Gastrocnemius medialis (tissue), 4 donors: ENCODE measurements around the gene GSG1L. TPM values are rescaled to one million over a fixed set of nuclear protein-coding genes. Genes with fewer than 3 reads are reported as not detected.

ENCODE experiments used
- ATAC-seq, 2 donors: fragments of 150-250 bp; one replicate each; pipeline ENCODE4 v1.9.1; 2016
- DNase-seq, 2 donors: peaks; one replicate each; pipeline ENCODE4 v3.0.0-alpha.2; 2019
- H3K27ac ChIP-seq, 4 donors: fragments of 200-600 bp; sonication (generic); 1 replicate in 1 of 4; 2 replicates in 3 of 4; pipeline ENCODE4 v1.5.1; 2016 to 2018; ENCODE audit warnings: mild to moderate bottlenecking in 2 of 4, moderate library complexity in 1 of 4
- H3K27me3 ChIP-seq, 3 donors: fragments of 200-600 bp; sonication (generic) in 2 of 3; 1 replicate in 1 of 3; 2 replicates in 2 of 3; pipeline versions ENCODE4 v1.5.1 to v1.6.0; 2016 to 2019; ENCODE audit warnings: mild to moderate bottlenecking in 1 of 3, moderate library complexity in 1 of 3
- H3K36me3 ChIP-seq, 2 donors: fragments of 200-600 bp; sonication (generic) in 1 of 2; one replicate each; pipeline ENCODE4 v1.5.1; 2017 to 2018
- H3K4me1 ChIP-seq, 2 donors: fragments of 200-600 bp; sonication (generic) in 1 of 2; one replicate each; pipeline ENCODE4 v1.5.1; 2016 to 2017; ENCODE audit warnings: mild to moderate bottlenecking in 2 of 2
- H3K4me3 ChIP-seq, 4 donors: fragments of 200-600 bp; sonication (generic) in 3 of 4; 1 replicate in 1 of 4; 2 replicates in 3 of 4; pipeline ENCODE4 v1.5.1; 2016 to 2019; ENCODE audit warnings: mild to moderate bottlenecking in 2 of 4
- H3K9me3 ChIP-seq, 3 donors: fragments of 200-600 bp; sonication (generic) in 2 of 3; 1 replicate in 1 of 3; 2 replicates in 2 of 3; pipeline ENCODE4 v1.5.1; 2016 to 2019
- CTCF ChIP-seq, 5 experiments: fragments of 450-650 bp in 3 of 5; fragments of 200-600 bp in 2 of 5; sonication (generic) in 2 of 5; IDR thresholded peaks in 4 of 5; conservative IDR thresholded peaks in 1 of 5; 1 replicate in 4 of 5; 2 replicates in 1 of 5; pipeline ENCODE4 v1.5.1; 2016 to 2019; ENCODE audit warnings: antibody characterized with exemption in 5 of 5, mild to moderate bottlenecking in 3 of 5, moderate library complexity in 3 of 5
- POLR2A ChIP-seq, 2 donors: fragments of 450-650 bp; IDR thresholded peaks; one replicate each; pipeline ENCODE4 v1.6.1; 2017; ENCODE audit warnings: antibody characterized with exemption in 2 of 2, mild to moderate bottlenecking in 2 of 2, moderate library complexity in 2 of 2
- in situ Hi-C, 4 donors: fragments of 200-750 bp; cut with MboI; loops; one replicate each; pipeline versions ENCODE4 v1.15.0 to v1.8.0; 2017; ENCODE audit warnings: low sequenced_read_pairs in 4 of 4
- intact Hi-C: fragments of 100-400 bp; cut with DNase I; formaldehyde crosslinking; loops from one replicate; pipeline ENCODE4 v1.15.1; 2023; ENCODE audit warnings: low total_unique reads
- total RNA-seq, 4 donors: library from RNA; depleted of rRNA; stranded (reverse); fragments of >200 nt; gene quantifications; one replicate each; pipeline versions ENCODE4 v1.1.0 to v1.2.3, GENCODE V29; 2016

GSG1L gene
- total RNA-seq, 4 donors from 2014 or later, result not detected

- no peaks in the 10 kb centered on the region for H3K9me3 ChIP-seq
- no peak overlapping the region for H3K27ac ChIP-seq
- intact Hi-C loops, result no loop called here
- DNase-seq (no peak), ATAC-seq (no peak)
- no peaks in the 10 kb centered on the region for H3K4me1 ChIP-seq
- H3K27me3 ChIP-seq, result no peaks in the 10 kb centered on the region
- H3K36me3 ChIP-seq, result peaks cover 0 to 6% of the 10 kb centered on the region in 2 donors
- no peak overlapping the region for H3K4me3 ChIP-seq
- in situ Hi-C loops, result no loop called here
- TF ChIP-seq CTCF (IDR thresholded peaks at IDR 0.05 in 4 of 5, conservative IDR thresholded peaks at IDR 0.05 in 1 of 5) (no peak), POLR2A (IDR thresholded peaks at IDR 0.05) (no peak)
These were observed 297.1 kb downstream of the GSG1L start for GRCh38 chr16:27766236-27766925.

DNA sequence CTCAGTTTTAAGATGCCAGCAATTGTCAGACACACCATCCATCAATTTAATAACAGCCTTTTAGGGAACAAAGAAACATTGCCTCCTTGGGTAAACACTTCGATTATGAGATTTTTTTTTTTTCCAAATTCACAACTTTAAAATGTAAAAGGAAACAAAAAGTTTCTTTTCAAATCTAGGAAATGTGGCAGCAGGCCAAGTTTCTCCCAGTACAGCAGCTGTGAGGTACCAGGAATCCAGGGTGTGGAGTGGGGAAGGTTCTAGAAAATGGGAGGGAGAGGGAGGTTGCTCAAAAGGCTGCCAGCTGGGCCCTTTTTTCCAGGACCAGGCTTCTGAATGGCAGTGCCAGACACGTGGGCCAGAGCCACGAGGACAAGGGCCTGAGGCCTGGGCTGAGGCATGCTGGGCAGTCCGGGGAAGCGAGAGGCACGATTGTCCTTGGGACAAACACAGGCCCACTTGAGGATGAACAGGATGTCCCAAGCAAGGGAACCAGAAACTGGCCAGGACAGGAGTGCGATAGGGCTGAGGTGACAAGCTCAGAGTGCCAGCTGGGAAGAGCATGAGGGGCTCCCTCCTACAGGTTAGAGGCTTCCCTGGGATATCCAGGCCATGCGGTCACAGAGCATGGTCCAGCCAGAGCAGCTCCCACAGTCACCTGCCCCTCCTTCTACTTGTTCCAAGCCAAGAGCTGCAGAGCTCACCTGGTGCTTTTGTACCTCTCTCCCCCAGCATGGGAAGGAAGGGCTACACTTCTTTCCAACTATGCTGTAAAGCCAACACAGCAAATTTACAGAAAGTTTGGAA, 298.4 kb downstream of the GSG1L start:
- H3K36me3 ChIP-seq, result peaks cover 0 to 6% of the 10 kb centered on the region in 2 donors
- no peak for TF ChIP-seq CTCF (IDR thresholded peaks at IDR 0.05 in 4 of 5, conservative IDR thresholded peaks at IDR 0.05 in 1 of 5)
- ATAC-seq, result no peak
- no peaks in the 10 kb centered on the region for H3K27me3 ChIP-seq
- H3K9me3 ChIP-seq, result no peaks in the 10 kb centered on the region
- no peaks in the 10 kb centered on the region for H3K4me1 ChIP-seq
- no peak for DNase-seq
- no peak overlapping the region for H3K4me3 ChIP-seq
- intact Hi-C loops, result no loop called here
- H3K27ac ChIP-seq, result no peak overlapping the region
- in situ Hi-C loops, result no loop called here

DNA sequence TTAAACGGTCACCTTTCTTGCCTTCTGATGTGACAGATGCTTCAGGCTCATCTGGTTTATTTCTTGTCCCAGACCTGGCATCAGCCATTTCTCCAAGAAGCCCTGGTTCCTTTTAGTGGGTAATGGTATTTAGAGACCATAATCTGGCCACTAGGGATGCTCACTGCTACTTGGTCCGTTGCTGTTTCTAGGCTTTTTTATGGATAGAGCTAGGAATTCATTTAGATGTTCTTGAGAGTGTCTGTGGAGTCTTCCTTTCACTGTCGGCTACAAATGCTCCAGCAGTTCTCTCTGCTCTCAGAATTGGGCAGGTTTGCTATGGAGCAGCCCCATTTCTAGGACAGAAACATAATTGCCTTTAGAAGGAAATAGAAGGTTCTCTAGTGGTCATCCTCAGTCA, 299.1 kb downstream of the GSG1L start:
- Histone ChIP-seq H3K36me3 (peaks cover 0 to 6% of the 10 kb centered on the region in 2 donors), H3K27me3 (no peaks in the 10 kb centered on the region), H3K4me3 (no peak overlapping the region), H3K9me3 (no peaks in the 10 kb centered on the region), H3K4me1 (no peaks in the 10 kb centered on the region), H3K27ac (no peak overlapping the region)
- DNase-seq (no peak), ATAC-seq (no peak)
- in situ Hi-C loops, result no loop called here
- no peak for TF ChIP-seq CTCF (IDR thresholded peaks at IDR 0.05 in 4 of 5, conservative IDR thresholded peaks at IDR 0.05 in 1 of 5)
- intact Hi-C loops, result no loop called here

DNA sequence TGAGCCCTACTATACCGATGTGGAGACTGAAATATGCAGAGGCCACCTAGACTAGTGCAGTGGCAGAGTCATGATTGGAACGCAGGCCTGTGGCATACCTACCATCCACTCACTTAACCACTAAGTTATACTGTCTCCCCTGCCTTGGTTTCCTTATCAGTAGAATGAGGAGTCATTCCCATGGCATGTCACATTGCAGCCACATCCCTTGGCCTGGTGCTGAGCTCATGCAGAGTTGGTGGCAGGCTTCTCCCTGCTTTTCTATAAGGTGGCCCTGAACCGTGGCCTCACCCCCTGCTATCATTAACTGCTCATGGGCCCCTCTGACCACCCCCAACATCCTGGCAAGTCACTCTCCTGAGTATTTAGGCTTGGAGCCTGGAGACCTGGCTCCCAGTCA, 301.1 kb downstream of the GSG1L start:
- Histone ChIP-seq H3K27me3 (no peaks in the 10 kb centered on the region), H3K9me3 (no peaks in the 10 kb centered on the region), H3K36me3 (peaks cover 0 to 6% of the 10 kb centered on the region in 2 donors), H3K27ac (no peak overlapping the region), H3K4me1 (no peaks in the 10 kb centered on the region), H3K4me3 (no peak overlapping the region)
- intact Hi-C loops (no loop called here), in situ Hi-C loops (no loop called here)
- ATAC-seq, result no peak
- TF ChIP-seq CTCF (IDR thresholded peaks at IDR 0.05 in 4 of 5, conservative IDR thresholded peaks at IDR 0.05 in 1 of 5) (no peak), POLR2A (IDR thresholded peaks at IDR 0.05) (no peak)
- no peak for DNase-seq
